ENCODE data around the gene CAB39.

- TF ChIP-seq POLR2A (IDR thresholded peaks at IDR 0.05), result no peak
- TF ChIP-seq, protein P1, sequence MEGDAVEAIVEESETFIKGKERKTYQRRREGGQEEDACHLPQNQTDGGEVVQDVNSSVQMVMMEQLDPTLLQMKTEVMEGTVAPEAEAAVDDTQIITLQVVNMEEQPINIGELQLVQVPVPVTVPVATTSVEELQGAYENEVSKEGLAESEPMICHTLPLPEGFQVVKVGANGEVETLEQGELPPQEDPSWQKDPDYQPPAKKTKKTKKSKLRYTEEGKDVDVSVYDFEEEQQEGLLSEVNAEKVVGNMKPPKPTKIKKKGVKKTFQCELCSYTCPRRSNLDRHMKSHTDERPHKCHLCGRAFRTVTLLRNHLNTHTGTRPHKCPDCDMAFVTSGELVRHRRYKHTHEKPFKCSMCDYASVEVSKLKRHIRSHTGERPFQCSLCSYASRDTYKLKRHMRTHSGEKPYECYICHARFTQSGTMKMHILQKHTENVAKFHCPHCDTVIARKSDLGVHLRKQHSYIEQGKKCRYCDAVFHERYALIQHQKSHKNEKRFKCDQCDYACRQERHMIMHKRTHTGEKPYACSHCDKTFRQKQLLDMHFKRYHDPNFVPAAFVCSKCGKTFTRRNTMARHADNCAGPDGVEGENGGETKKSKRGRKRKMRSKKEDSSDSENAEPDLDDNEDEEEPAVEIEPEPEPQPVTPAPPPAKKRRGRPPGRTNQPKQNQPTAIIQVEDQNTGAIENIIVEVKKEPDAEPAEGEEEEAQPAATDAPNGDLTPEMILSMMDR (IDR thresholded peaks at IDR 0.05), result no peak
Measured at GRCh38 chr2:230711224-230711623, 1.4 kb upstream of the CAB39 start.
